HG03378 (cell line): ENCODE data around the gene CBR3.
A peak's percentile ranks its signal among the peaks of the same experiment; 100 is the strongest.

ENCODE experiments used
- ATAC-seq: cut with Tn5 transposase; IDR thresholded peaks from one replicate; pipeline ENCODE4 v1.9.1; 2021; ENCODE audit warnings: mild to moderate bottlenecking, moderate library complexity; ENCODE audit not compliant: unreplicated experiment

The CBR3 gene

GRCh38 chr21:36149788-36150711 lies 15.2 kb downstream of the CBR3 start:
- peak; percentile 59 for ATAC-seq

GRCh38 chr21:36155603-36156338 lies 20.9 kb downstream of the CBR3 start:
- no peak for ATAC-seq

- ATAC-seq = peak; percentile 72
Observed at GRCh38 chr21:36156339-36156814, 21.5 kb downstream of the CBR3 start.

- peak; percentile 33 for ATAC-seq
Observed at GRCh38 chr21:36156815-36157670, 22.2 kb downstream of the CBR3 start, which contains the start of gene DOP1B. Gene DOP1B (plus strand): TSS chr21:36156824. CDS start chr21:36164734, 7,910 bp downstream.

- no peak for ATAC-seq
Observed at GRCh38 chr21:36159356-36159921, 24.6 kb downstream of the CBR3 start.

GRCh38 chr21:36160850-36161178 lies 25.9 kb downstream of the CBR3 start:
- no peak for ATAC-seq

- ATAC-seq = no peak
Observed at GRCh38 chr21:36162631-36163030, 27.8 kb downstream of the CBR3 start.

GRCh38 chr21:36163750-36164741 lies 29.2 kb downstream of the CBR3 start:
- ATAC-seq = no peak

GRCh38 chr21:36165356-36165755 lies 30.5 kb downstream of the CBR3 start:
- no peak for ATAC-seq

- no peak for ATAC-seq
Observed at GRCh38 chr21:36166705-36167104, 31.8 kb downstream of the CBR3 start.

GRCh38 chr21:36167541-36167940 lies 32.7 kb downstream of the CBR3 start:
- no peak for ATAC-seq

- no peak for ATAC-seq
Observed at GRCh38 chr21:36169470-36170128, 34.7 kb downstream of the CBR3 start.

GRCh38 chr21:36170823-36171222 lies 35.9 kb downstream of the CBR3 start:
- no peak for ATAC-seq

- ATAC-seq = no peak
Observed at GRCh38 chr21:36171336-36171735, 36.5 kb downstream of the CBR3 start.

- ATAC-seq = no peak
Observed at GRCh38 chr21:36171741-36172331, 37.0 kb downstream of the CBR3 start.

GRCh38 chr21:36174780-36175179 lies 39.9 kb downstream of the CBR3 start:
- no peak for ATAC-seq

- ATAC-seq = no peak
Observed at GRCh38 chr21:36175771-36176565, 41.1 kb downstream of the CBR3 start.

GRCh38 chr21:36178349-36178748 lies 43.5 kb downstream of the CBR3 start:
- ATAC-seq = no peak
